GM12878 (cell line): ENCODE results near the gene PRSS8. TPM values are rescaled to one million over a fixed set of nuclear protein-coding genes. Genes with fewer than 3 reads are reported as not detected.

Experiments used
- ATAC-seq: fragments of 200-7000 bp; cut with Tn5 transposase; 3 replicates; pipeline ENCODE4 v1.9.1; 2020; ENCODE audit warnings: mild to moderate bottlenecking, moderate library complexity
- BruUV-seq: library from RNA; stranded (reverse); fragments of 400-500 nt; replicated peaks from 2 replicates; lab custom pipeline; 2021; lab: Mats Ljungman, UMichigan
- CTCF ChIA-PET: fragments of 300-600 bp; sonication (Branson Sonifier 250); formaldehyde crosslinking; extraction: SDS; loops from one replicate; lab custom pipeline; 2021; ENCODE audit warnings: inconsistent platforms; lab: Yijun Ruan, JAX
- POLR2A ChIA-PET: fragments of 350-600 bp; formaldehyde crosslinking; extraction: SDS; loops from one replicate; lab custom pipeline; 2021; ENCODE audit warnings: inconsistent platforms; lab: Charles Lee
- RAD21 ChIA-PET: fragments of 300-600 bp; sonication (Branson Sonifier 250); formaldehyde crosslinking; loops from one replicate; lab custom pipeline; 2023; ENCODE audit warnings: antibody characterized with exemption; ENCODE audit not compliant: unreplicated experiment; lab: Charles Lee
- SMC1A ChIA-PET: fragments of 300-600 bp; sonication (Branson Sonifier 250); formaldehyde crosslinking; loops from one replicate; lab custom pipeline; 2023; ENCODE audit not compliant: unreplicated experiment, uncharacterized antibody; lab: Charles Lee
- DNase-seq: peaks from one replicate; pipeline ENCODE4 v3.0.0-alpha.2; 2011; ENCODE audit warnings: low read depth, low spot score
- FAIRE-seq: peaks from 3 replicates; lab custom pipeline; 2011; peaks lifted over from hg19 to GRCh38; lab: Jason Lieb, UNC
- H2AFZ ChIP-seq: 2 replicates; pipeline ENCODE4 v1.6.0; 2011; ENCODE audit warnings: low read depth, low read length, control low read depth; ENCODE audit not compliant: control insufficient read depth
- H3K27ac ChIP-seq: 2 replicates; pipeline ENCODE4 v1.5.1; 2011; ENCODE audit warnings: control low read depth; ENCODE audit not compliant: control insufficient read depth, insufficient read depth
- H3K27me3 ChIP-seq, 2 experiments: replicated peaks in 1 of 2; 2 replicates each; pipeline versions ENCODE4 v1.6.0 to v1.6.1; 2011; ENCODE audit warnings: low read length in 1 of 2; ENCODE audit not compliant: control insufficient read depth in 2 of 2, insufficient read depth in 2 of 2
- H3K36me3 ChIP-seq, 2 experiments: 2 replicates each; pipeline ENCODE4 v1.5.1; 2011; ENCODE audit warnings: low read length in 1 of 2; ENCODE audit not compliant: control insufficient read depth in 2 of 2, insufficient read depth in 2 of 2
- H3K4me1 ChIP-seq: 2 replicates; pipeline ENCODE4 v1.6.1; 2011; ENCODE audit warnings: mild to moderate bottlenecking, low read length, moderate library complexity, mixed read lengths; ENCODE audit not compliant: control insufficient read depth, insufficient read depth
- H3K4me2 ChIP-seq: 2 replicates; pipeline ENCODE4 v1.6.0; 2011; ENCODE audit warnings: control low read depth; ENCODE audit not compliant: control insufficient read depth, insufficient read depth
- H3K4me3 ChIP-seq: fragments of 200-600 bp; sonication (generic); 2 replicates; pipeline ENCODE4 v1.5.1; 2016
- H3K79me2 ChIP-seq: 2 replicates; pipeline ENCODE4 v1.6.0; 2011; ENCODE audit warnings: low read length; ENCODE audit not compliant: control insufficient read depth, insufficient read depth
- H3K9ac ChIP-seq: 2 replicates; pipeline ENCODE4 v1.8.0; 2011; ENCODE audit warnings: low read length, control low read depth, mixed read lengths; ENCODE audit not compliant: control insufficient read depth, insufficient read depth
- H3K9me3 ChIP-seq: replicated peaks from 3 replicates; pipeline ENCODE4 v1.5.1; 2011; ENCODE audit warnings: mild to moderate bottlenecking, low read length; ENCODE audit not compliant: control insufficient read depth, insufficient read depth
- H4K20me1 ChIP-seq: 2 replicates; pipeline ENCODE4 v1.6.0; 2011; ENCODE audit not compliant: control insufficient read depth, insufficient read depth
- ATF7 ChIP-seq: fragments of 450-650 bp; IDR thresholded peaks from 2 replicates; pipeline ENCODE4 v1.6.1; 2016; ENCODE audit warnings: low read depth, mild to moderate bottlenecking
- BCL3 ChIP-seq: IDR thresholded peaks from 2 replicates; pipeline ENCODE4 v1.6.1; 2011; ENCODE audit warnings: borderline replicate concordance, low read depth, mild to moderate bottlenecking, moderate library complexity, low read length; ENCODE audit not compliant: insufficient read depth, poor library complexity, severe bottlenecking
- E2F4 ChIP-seq: IDR thresholded peaks from 2 replicates; pipeline ENCODE4 v1.6.1; 2012; ENCODE audit warnings: low read depth, low read length, improper control_type of control experiment
- ELK1 ChIP-seq: IDR thresholded peaks from 2 replicates; pipeline ENCODE4 v1.6.1; 2012; ENCODE audit warnings: low read depth, low read length, improper control_type of control experiment
- ETV6 ChIP-seq, 2 experiments: fragments of 450-650 bp in 1 of 2; IDR thresholded peaks in 1 of 2; conservative IDR thresholded peaks in 1 of 2; 2 replicates each; pipeline ENCODE4 v1.6.1; 2014; ENCODE audit warnings: antibody characterized with exemption in 1 of 2, borderline replicate concordance in 1 of 2, low read depth in 1 of 2, mild to moderate bottlenecking in 1 of 2, moderate library complexity in 1 of 2
- MEF2A ChIP-seq: IDR thresholded peaks from 2 replicates; pipeline ENCODE4 v1.6.1; 2011; ENCODE audit warnings: low read depth, mild to moderate bottlenecking, low read length, moderate library complexity; ENCODE audit not compliant: insufficient read depth
- MTA3 ChIP-seq: IDR thresholded peaks from 2 replicates; pipeline ENCODE4 v1.6.1; 2012; ENCODE audit warnings: low read length, inconsistent platforms, borderline replicate concordance
- NR2F1 ChIP-seq: fragments of 450-650 bp; conservative IDR thresholded peaks from 2 replicates; pipeline ENCODE4 v1.6.1; 2017; ENCODE audit warnings: mild to moderate bottlenecking
- POLR2A ChIP-seq: IDR thresholded peaks from 2 replicates; pipeline ENCODE4 v1.6.1; 2011; ENCODE audit warnings: low read depth, mild to moderate bottlenecking, low read length
- RB1 ChIP-seq: fragments of 450-650 bp; formaldehyde crosslinking; IDR thresholded peaks from 2 replicates; pipeline ENCODE4 v1.6.1; 2017; ENCODE audit warnings: mild to moderate bottlenecking, borderline replicate concordance
- RFX5 ChIP-seq: IDR thresholded peaks from 2 replicates; pipeline ENCODE4 v1.6.1; 2011; ENCODE audit warnings: low read depth, low read length, improper control_type of control experiment
- SIX5 ChIP-seq: IDR thresholded peaks from 2 replicates; pipeline ENCODE4 v1.6.1; 2011; ENCODE audit warnings: mild to moderate bottlenecking, low read depth, low read length, moderate library complexity; ENCODE audit not compliant: severe bottlenecking
- SMAD1 ChIP-seq: fragments of 450-650 bp; IDR thresholded peaks from 2 replicates; pipeline ENCODE4 v1.6.1; 2018; ENCODE audit warnings: mild to moderate bottlenecking, low read depth; ENCODE audit not compliant: partially characterized antibody
- SREBF2 ChIP-seq: IDR thresholded peaks from 2 replicates; pipeline ENCODE4 v1.6.1; 2012; ENCODE audit warnings: mild to moderate bottlenecking, low read length
- ZNF622 ChIP-seq: fragments of 450-650 bp; IDR thresholded peaks from 2 replicates; pipeline ENCODE4 v1.6.1; 2017; ENCODE audit warnings: mild to moderate bottlenecking, inconsistent platforms
- WGBS: methylation state at CpG from one replicate; pipeline ENCODE4 v1.1.6; 2016; ENCODE audit warnings: low lambda C conversion rate; ENCODE audit not compliant: insufficient replicate concordance, insufficient coverage; ENCODE audit errors: missing lambda C conversion rate; 5-methylcytosine and 5-hydroxymethylcytosine counted together
- in situ Hi-C: fragments of 300-500 bp; cut with MboI; formaldehyde crosslinking; loops from 9 replicates; pipeline ENCODE4 v1.14.3; 2018; ENCODE audit warnings: mixed read lengths
- intact Hi-C: fragments of 100-400 bp; cut with micrococcal nuclease; formaldehyde crosslinking; loops from one replicate; pipeline ENCODE4 v1.14.2; 2022; ENCODE audit not compliant: unreplicated experiment
- polyA plus RNA-seq, 11 experiments: library from polyadenylated mRNA; depleted of rRNA in 4 of 11; unstranded in 6 of 11; stranded (reverse) in 5 of 11; fragments of >200 nt; fragmentation: Nextera tagmentation in 4 of 11; fragmentation: Illumina TruSeq in 1 of 11; extraction: Ambion mirVana in 4 of 11; extraction: Trizol in 1 of 11; gene quantifications; 1 replicate in 1 of 11; 2 replicates in 10 of 11; pipeline versions ENCODE4 v1.2.1 to v1.2.3, GENCODE V29; 2011 to 2016; ENCODE audit warnings: inconsistent platforms in 2 of 11, missing spikeins in 2 of 11, low read depth in 1 of 11
- total RNA-seq, 4 experiments: library from RNA; depleted of rRNA in 3 of 4; stranded (reverse); fragments of >200 nt in 3 of 4; fragmentation: Illumina TruSeq in 1 of 4; extraction: Trizol in 1 of 4; gene quantifications; 2 replicates each; pipeline versions ENCODE4 v1.2.1 to v1.2.3, GENCODE V29; 2013 to 2021
- TF ChIP-seq, protein P1 (sequence below): IDR thresholded peaks from 2 replicates; pipeline ENCODE4 v1.6.1; 2011; ENCODE audit warnings: low read depth, low read length, improper control_type of control experiment, borderline replicate concordance
- TF ChIP-seq, protein P2 (sequence below): IDR thresholded peaks from 2 replicates; pipeline ENCODE4 v1.6.1; 2012; ENCODE audit warnings: low read length, inconsistent platforms

PRSS8 gene
- total and polyA plus RNA-seq, 10 of the 15 experiments (the other 5 are each of a cell fraction or from before 2014, with no cell fraction given): 0.33 to 0.58 TPM; not detected in 8

GRCh38 chr16:31083081-31083480 lies 52.4 kb downstream of the PRSS8 start:
- peaks cover 0 to 7% of the 10 kb centered on the region in 2 experiments; a peak in 3 of 4 replicates for H3K36me3 ChIP-seq
- CTCF ChIA-PET: interaction anchor here (1.3 kb wide), 1 partner anchor 59 kb away, joined by 3 read pairs; no protein-coding TSS in a partner anchor
- WGBS: 91% methylated on average over 9 of the region's 9 CpGs

More at GRCh38 chr16:31083081-31083480, 52.4 kb downstream of the PRSS8 start:
- ChIA-PET RAD21 (no interaction called here), SMC1A (no interaction called here), POLR2A (no interaction called here)
- no peak overlapping the region for H3K27ac ChIP-seq
- no peak for ATAC-seq
- in situ Hi-C loops (no loop called here), intact Hi-C loops (no loop called here)
- no peak overlapping the region for H3K4me3 ChIP-seq
- FAIRE-seq: no peak
- H3K4me1 ChIP-seq: no peaks in the 10 kb centered on the region
- no peaks in the 10 kb centered on the region for H3K27me3 ChIP-seq
- H3K9ac ChIP-seq: no peak overlapping the region
- no peak overlapping the region for H3K4me2 ChIP-seq
- no peak for DNase-seq
- no peak overlapping the region for H2AFZ ChIP-seq
- H4K20me1 ChIP-seq: no peaks in the 10 kb centered on the region; the same call in 1 of the 2 replicates
- no TSS peak for BruUV-seq
- H3K79me2 ChIP-seq: no peaks in the 10 kb centered on the region; the same call in 1 of the 2 replicates
- TF ChIP-seq SMAD1 (no peak), ATF7 (no peak), SREBF2 (no peak), BCL3 (no peak), NR2F1 (no peak), ELK1 (no peak), MTA3 (no peak), MEF2A (no peak), POLR2A (no peak), ZNF622 (no peak), RB1 (no peak), SIX5 (no peak), ETV6 (conservative IDR thresholded peaks at IDR 0.05 in 1 of 2, IDR thresholded peaks at IDR 0.05 in 1 of 2; ENCODE audit: borderline replicate concordance in 1 of 2, low read depth in 1 of 2) (no peak), E2F4 (no peak), RFX5 (no peak)
- TF ChIP-seq, protein P1, sequence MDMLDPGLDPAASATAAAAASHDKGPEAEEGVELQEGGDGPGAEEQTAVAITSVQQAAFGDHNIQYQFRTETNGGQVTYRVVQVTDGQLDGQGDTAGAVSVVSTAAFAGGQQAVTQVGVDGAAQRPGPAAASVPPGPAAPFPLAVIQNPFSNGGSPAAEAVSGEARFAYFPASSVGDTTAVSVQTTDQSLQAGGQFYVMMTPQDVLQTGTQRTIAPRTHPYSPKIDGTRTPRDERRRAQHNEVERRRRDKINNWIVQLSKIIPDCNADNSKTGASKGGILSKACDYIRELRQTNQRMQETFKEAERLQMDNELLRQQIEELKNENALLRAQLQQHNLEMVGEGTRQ: no peak
- TF ChIP-seq, protein P2, sequence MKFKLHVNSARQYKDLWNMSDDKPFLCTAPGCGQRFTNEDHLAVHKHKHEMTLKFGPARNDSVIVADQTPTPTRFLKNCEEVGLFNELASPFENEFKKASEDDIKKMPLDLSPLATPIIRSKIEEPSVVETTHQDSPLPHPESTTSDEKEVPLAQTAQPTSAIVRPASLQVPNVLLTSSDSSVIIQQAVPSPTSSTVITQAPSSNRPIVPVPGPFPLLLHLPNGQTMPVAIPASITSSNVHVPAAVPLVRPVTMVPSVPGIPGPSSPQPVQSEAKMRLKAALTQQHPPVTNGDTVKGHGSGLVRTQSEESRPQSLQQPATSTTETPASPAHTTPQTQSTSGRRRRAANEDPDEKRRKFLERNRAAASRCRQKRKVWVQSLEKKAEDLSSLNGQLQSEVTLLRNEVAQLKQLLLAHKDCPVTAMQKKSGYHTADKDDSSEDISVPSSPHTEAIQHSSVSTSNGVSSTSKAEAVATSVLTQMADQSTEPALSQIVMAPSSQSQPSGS: no peak
- TF ChIP-seq, all 136 proteins: peak for 0
- H3K9me3 ChIP-seq: no peaks in the 10 kb centered on the region
